C4-2B (cell line): ENCODE measurements around the gene ARMC8.

Experiments used
- CTCF ChIP-seq: fragments of 450-650 bp; conservative IDR thresholded peaks from 2 replicates; pipeline ENCODE4 v1.5.1; 2017; ENCODE audit warnings: mild to moderate bottlenecking
- ZFX ChIP-seq: fragments of 450-650 bp; IDR thresholded peaks from 2 replicates; pipeline ENCODE4 v1.6.1; 2017

- TF ChIP-seq CTCF (no peak), ZFX (no peak)
Observed at GRCh38 chr3:138256022-138256421, 68.9 kb downstream of the ARMC8 start.
